GM10847 (cell line): ENCODE measurements around the gene FRRS1.

Experiments used
- POLR2A ChIP-seq: IDR thresholded peaks from 2 replicates; pipeline ENCODE4 v1.6.1; 2011; ENCODE audit not compliant: insufficient read length; ENCODE audit errors: extremely low read depth

The FRRS1 gene

GRCh38 chr1:99675292-99675691, 91.1 kb downstream of the FRRS1 start:
- no peak for TF ChIP-seq POLR2A

GRCh38 chr1:99674115-99675064, 92.0 kb downstream of the FRRS1 start:
- no peak for TF ChIP-seq POLR2A

GRCh38 chr1:99673315-99673714, 93.1 kb downstream of the FRRS1 start:
- no peak for TF ChIP-seq POLR2A

GRCh38 chr1:99672530-99673213, 93.8 kb downstream of the FRRS1 start:
- no peak for TF ChIP-seq POLR2A

GRCh38 chr1:99672038-99672437, 94.4 kb downstream of the FRRS1 start:
- no peak for TF ChIP-seq POLR2A

GRCh38 chr1:99670583-99670982, 95.9 kb downstream of the FRRS1 start:
- TF ChIP-seq POLR2A: no peak

GRCh38 chr1:99669821-99670220, 96.6 kb downstream of the FRRS1 start:
- TF ChIP-seq POLR2A: no peak

- no peak for TF ChIP-seq POLR2A
These were observed 97.1 kb downstream of the FRRS1 start for GRCh38 chr1:99669376-99669775.

- TF ChIP-seq POLR2A: no peak
These were observed 101.2 kb downstream of the FRRS1 start for GRCh38 chr1:99665212-99665611.

- TF ChIP-seq POLR2A: no peak
These were observed 102.9 kb downstream of the FRRS1 start for GRCh38 chr1:99663501-99663900.

- TF ChIP-seq POLR2A: no peak
These were observed 103.8 kb downstream of the FRRS1 start for GRCh38 chr1:99662539-99663080.

GRCh38 chr1:99661780-99662179, 104.7 kb downstream of the FRRS1 start:
- no peak for TF ChIP-seq POLR2A

GRCh38 chr1:99660496-99660895, 105.9 kb downstream of the FRRS1 start:
- TF ChIP-seq POLR2A: no peak

GRCh38 chr1:99659755-99660210, 106.7 kb downstream of the FRRS1 start:
- TF ChIP-seq POLR2A: no peak
